Peyer's patch (tissue), 4 donors: ENCODE measurements around the gene MUC2.

Experiments
- POLR2A ChIP-seq, 2 donors: fragments of 450-650 bp; IDR thresholded peaks; one replicate each; pipeline ENCODE4 v1.5.1; 2017; ENCODE audit warnings: antibody characterized with exemption in 2 of 2, mild to moderate bottlenecking in 2 of 2, moderate library complexity in 2 of 2
- TF ChIP-seq, protein P1 (sequence below), 6 experiments: fragments of 450-650 bp in 4 of 6; fragments of 200-600 bp in 2 of 6; sonication (generic) in 1 of 6; IDR thresholded peaks; one replicate each; pipeline ENCODE4 v1.5.1; 2017 to 2019; ENCODE audit warnings: antibody characterized with exemption in 6 of 6, mild to moderate bottlenecking in 3 of 6, moderate library complexity in 1 of 6

DNA sequence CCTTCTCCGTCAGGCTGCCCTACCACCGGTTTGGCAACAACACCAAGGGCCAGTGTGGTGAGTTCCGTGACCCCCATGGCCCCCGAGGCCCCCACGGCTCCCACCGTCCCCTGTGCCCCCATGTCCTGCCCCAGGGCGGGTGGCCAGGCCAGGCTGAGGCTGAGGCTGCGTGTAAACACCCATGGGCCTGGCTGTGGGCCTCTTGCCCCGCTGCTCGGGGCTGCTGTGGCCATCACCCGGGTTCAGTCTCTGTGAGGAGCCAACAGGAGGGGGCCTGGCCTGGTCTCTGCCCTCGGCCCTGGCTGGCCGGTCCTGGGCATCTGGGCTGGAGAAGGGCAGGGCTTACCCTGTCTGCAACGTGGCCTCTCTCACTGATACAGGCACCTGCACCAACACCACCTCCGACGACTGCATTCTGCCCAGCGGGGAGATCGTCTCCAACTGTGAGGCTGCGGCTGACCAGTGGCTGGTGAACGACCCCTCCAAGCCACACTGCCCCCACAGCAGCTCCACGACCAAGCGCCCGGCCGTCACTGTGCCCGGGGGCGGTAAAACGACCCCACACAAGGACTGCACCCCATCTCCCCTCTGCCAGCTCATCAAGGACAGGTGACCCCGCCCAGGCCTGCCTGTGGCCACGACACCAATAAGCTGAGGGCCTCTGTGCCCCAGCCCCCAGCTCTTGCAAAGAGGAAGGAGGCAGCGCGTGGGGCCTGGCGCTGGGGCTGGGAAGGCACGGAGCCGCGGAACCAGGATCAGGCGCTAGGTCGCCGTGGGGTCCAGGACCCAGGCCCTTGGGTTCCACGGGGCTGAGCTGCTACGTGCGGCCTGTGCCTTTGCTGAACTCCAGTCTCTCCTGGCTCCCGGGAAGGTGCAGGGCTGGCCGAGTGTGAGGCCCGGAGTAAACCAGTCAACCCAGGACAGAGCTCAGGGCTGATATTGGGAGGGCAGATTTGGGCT is 29.0 kb downstream of the MUC2 start:
- TF ChIP-seq, protein P1, sequence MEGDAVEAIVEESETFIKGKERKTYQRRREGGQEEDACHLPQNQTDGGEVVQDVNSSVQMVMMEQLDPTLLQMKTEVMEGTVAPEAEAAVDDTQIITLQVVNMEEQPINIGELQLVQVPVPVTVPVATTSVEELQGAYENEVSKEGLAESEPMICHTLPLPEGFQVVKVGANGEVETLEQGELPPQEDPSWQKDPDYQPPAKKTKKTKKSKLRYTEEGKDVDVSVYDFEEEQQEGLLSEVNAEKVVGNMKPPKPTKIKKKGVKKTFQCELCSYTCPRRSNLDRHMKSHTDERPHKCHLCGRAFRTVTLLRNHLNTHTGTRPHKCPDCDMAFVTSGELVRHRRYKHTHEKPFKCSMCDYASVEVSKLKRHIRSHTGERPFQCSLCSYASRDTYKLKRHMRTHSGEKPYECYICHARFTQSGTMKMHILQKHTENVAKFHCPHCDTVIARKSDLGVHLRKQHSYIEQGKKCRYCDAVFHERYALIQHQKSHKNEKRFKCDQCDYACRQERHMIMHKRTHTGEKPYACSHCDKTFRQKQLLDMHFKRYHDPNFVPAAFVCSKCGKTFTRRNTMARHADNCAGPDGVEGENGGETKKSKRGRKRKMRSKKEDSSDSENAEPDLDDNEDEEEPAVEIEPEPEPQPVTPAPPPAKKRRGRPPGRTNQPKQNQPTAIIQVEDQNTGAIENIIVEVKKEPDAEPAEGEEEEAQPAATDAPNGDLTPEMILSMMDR (IDR thresholded peaks at IDR 0.05) = no peak
- TF ChIP-seq POLR2A (IDR thresholded peaks at IDR 0.05) = no peak
